Lower leg skin (tissue), 3 donors: Measurements from ENCODE around the gene LRRC51.

ENCODE experiments used
- CTCF ChIP-seq, 3 donors: fragments of 450-650 bp; IDR thresholded peaks; one replicate each; pipeline ENCODE4 v1.5.1; 2016; ENCODE audit warnings: antibody characterized with exemption in 3 of 3, mild to moderate bottlenecking in 3 of 3, moderate library complexity in 2 of 3
- POLR2A ChIP-seq, 2 donors: fragments of 450-650 bp; IDR thresholded peaks; one replicate each; pipeline ENCODE4 v1.6.1; 2016 to 2017; ENCODE audit warnings: antibody characterized with exemption in 2 of 2, mild to moderate bottlenecking in 1 of 2, moderate library complexity in 1 of 2

GRCh38 chr11:72079819-72080325 lies 778 bp upstream of the LRRC51 start:
- TF ChIP-seq POLR2A (IDR thresholded peaks at IDR 0.05) (no peak), CTCF (IDR thresholded peaks at IDR 0.05) (no peak)
